ENCODE results near the gene DNAL1.

The DNAL1 gene

DNA sequence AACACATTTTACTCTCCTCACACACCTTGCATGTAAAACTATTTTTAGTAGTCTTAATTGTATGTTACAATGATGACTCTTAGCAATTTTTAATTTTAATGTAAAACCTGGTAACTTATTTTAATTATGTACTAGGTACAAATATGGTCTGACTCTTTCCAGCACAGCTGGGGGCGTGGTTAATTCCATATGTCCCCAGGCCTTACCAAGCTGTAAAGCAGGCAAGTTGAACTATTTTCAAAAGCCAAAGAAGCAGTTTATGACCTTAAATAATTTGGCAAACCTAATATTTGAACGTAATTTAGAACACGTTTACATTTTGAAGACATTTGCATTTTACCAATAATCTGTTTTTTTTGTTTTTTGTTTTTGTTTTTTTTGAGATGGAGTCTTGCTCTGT lies 41.8 kb upstream of the DNAL1 start:
- Histone ChIP-seq H3K4me3 (ENCODE audit: low read depth, low read length) (no peak overlapping the region), H3K9me3 (ENCODE audit: control insufficient read depth, insufficient read depth, low read depth, low read length) (no peaks in the 10 kb centered on the region), H3K4me1 (ENCODE audit: control insufficient read depth, insufficient read depth, low read length) (no peaks in the 10 kb centered on the region), H3K27ac (ENCODE audit: extremely low read depth, low read depth, low read length) (no peak overlapping the region), H3K36me3 (ENCODE audit: control insufficient read depth in 2 of 2, insufficient read depth in 1 of 2, low read length in 2 of 2) (no peaks in the 10 kb centered on the region)
- POLR2A ChIA-PET, result no interaction called here
- CTCF ChIA-PET, result no interaction called here
- TF ChIP-seq ZNF394 (tag by site-specific recombination; IDR thresholded peaks at IDR 0.05; ENCODE audit: borderline replicate concordance) (no peak), ZNF660 (tag by site-specific recombination; IDR thresholded peaks at IDR 0.05) (no peak), ZNF223 (tag by site-specific recombination; IDR thresholded peaks at IDR 0.05) (no peak), YY2 (tag by site-specific recombination; IDR thresholded peaks at IDR 0.05) (no peak), ZBTB49 (tag by site-specific recombination; IDR thresholded peaks at IDR 0.05; ENCODE audit: low read depth) (no peak), FEZF1 (tag by site-specific recombination; IDR thresholded peaks at IDR 0.05) (no peak), ZNF610 (tag by site-specific recombination; IDR thresholded peaks at IDR 0.05; ENCODE audit: borderline replicate concordance) (no peak), HOXC10 (CRISPR knock-in tag; IDR thresholded peaks at IDR 0.05) (no peak), ZNF701 (tag by site-specific recombination; IDR thresholded peaks at IDR 0.05) (no peak), SP7 (tag by site-specific recombination; IDR thresholded peaks at IDR 0.05) (no peak), SP3 (tag by site-specific recombination; IDR thresholded peaks at IDR 0.05) (no peak), KLF8 (tag by site-specific recombination; IDR thresholded peaks at IDR 0.05) (no peak), ZNF37A (tag by site-specific recombination; IDR thresholded peaks at IDR 0.05) (no peak), ZNF560 (tag by site-specific recombination; IDR thresholded peaks at IDR 0.05; ENCODE audit: borderline replicate concordance) (no peak), PRDM10 (tag by site-specific recombination; IDR thresholded peaks at IDR 0.05) (no peak), OVOL3 (tag by site-specific recombination; IDR thresholded peaks at IDR 0.05) (no peak), ZNF510 (tag by site-specific recombination; IDR thresholded peaks at IDR 0.05; ENCODE audit: insufficient replicate concordance) (no peak), ZNF623 (tag by site-specific recombination; IDR thresholded peaks at IDR 0.05) (no peak)
- TF ChIP-seq, protein P1, sequence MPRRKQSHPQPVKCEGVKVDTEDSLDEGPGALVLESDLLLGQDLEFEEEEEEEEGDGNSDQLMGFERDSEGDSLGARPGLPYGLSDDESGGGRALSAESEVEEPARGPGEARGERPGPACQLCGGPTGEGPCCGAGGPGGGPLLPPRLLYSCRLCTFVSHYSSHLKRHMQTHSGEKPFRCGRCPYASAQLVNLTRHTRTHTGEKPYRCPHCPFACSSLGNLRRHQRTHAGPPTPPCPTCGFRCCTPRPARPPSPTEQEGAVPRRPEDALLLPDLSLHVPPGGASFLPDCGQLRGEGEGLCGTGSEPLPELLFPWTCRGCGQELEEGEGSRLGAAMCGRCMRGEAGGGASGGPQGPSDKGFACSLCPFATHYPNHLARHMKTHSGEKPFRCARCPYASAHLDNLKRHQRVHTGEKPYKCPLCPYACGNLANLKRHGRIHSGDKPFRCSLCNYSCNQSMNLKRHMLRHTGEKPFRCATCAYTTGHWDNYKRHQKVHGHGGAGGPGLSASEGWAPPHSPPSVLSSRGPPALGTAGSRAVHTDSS (tag by site-specific recombination; IDR thresholded peaks at IDR 0.05), result no peak

GRCh38 chr14:73606271-73606670 lies 38.5 kb upstream of the DNAL1 start:
- Histone ChIP-seq H3K4me1 (ENCODE audit: control insufficient read depth, insufficient read depth, low read length) (no peaks in the 10 kb centered on the region), H3K4me3 (ENCODE audit: low read depth, low read length) (no peak overlapping the region), H3K36me3 (ENCODE audit: control insufficient read depth in 2 of 2, insufficient read depth in 1 of 2, low read length in 2 of 2) (no peaks in the 10 kb centered on the region), H3K27ac (ENCODE audit: extremely low read depth, low read depth, low read length) (no peak overlapping the region), H3K9me3 (ENCODE audit: control insufficient read depth, insufficient read depth, low read depth, low read length) (no peaks in the 10 kb centered on the region)
- ChIA-PET POLR2A (no interaction called here), CTCF (interaction anchor here (0.7 kb wide), 1 partner anchor 27 kb away, joined by 4 read pairs; no protein-coding TSS in a partner anchor)
- TF ChIP-seq ZNF138 (tag by site-specific recombination; IDR thresholded peaks at IDR 0.05; ENCODE audit: borderline replicate concordance) (no peak), AEBP2 (tag by site-specific recombination; IDR thresholded peaks at IDR 0.05; ENCODE audit: borderline replicate concordance) (no peak), ZNF76 (tag by site-specific recombination; IDR thresholded peaks at IDR 0.05; ENCODE audit: borderline replicate concordance, low read depth) (no peak), ZSCAN16 (tag by site-specific recombination; IDR thresholded peaks at IDR 0.05) (no peak), ZNF175 (tag by site-specific recombination; IDR thresholded peaks at IDR 0.05) (no peak), ZNF133 (tag by site-specific recombination; IDR thresholded peaks at IDR 0.05) (no peak), ZNF561 (tag by site-specific recombination; IDR thresholded peaks at IDR 0.05; ENCODE audit: borderline replicate concordance) (no peak), ZBTB44 (tag by site-specific recombination; IDR thresholded peaks at IDR 0.05) (no peak)

Data from HEK293 (cell line).